GM10248 (cell line): ENCODE results near the gene POLD4.
A peak's percentile ranks its signal among the peaks of the same experiment; 100 is the strongest.

ENCODE experiments used
- CTCF ChIA-PET: fragments of 300-600 bp; sonication (Branson Sonifier 250); formaldehyde crosslinking; extraction: SDS; loops from one replicate; lab custom pipeline; 2021; ENCODE audit warnings: antibody characterized with exemption; lab: Yijun Ruan, JAX
- POLR2A ChIA-PET: fragments of 350-650 bp; sonication (Branson Sonifier 250); formaldehyde crosslinking; extraction: SDS; loops from one replicate; lab custom pipeline; 2020; ENCODE audit warnings: antibody characterized with exemption; lab: Yijun Ruan, JAX
- DNase-seq: peaks from one replicate; pipeline ENCODE4 v3.0.0; 2012; ENCODE audit errors: extremely low spot score
- TF ChIP-seq, protein P1 (sequence below): IDR thresholded peaks from 2 replicates; pipeline ENCODE4 v1.5.1; 2012; ENCODE audit warnings: mild to moderate bottlenecking, low read depth; ENCODE audit errors: extremely low read depth, missing control alignments, control extremely low read depth

POLD4 gene

GRCh38 chr11:67395555-67396258 lies 42.4 kb upstream of the POLD4 start:
- DNase-seq = no peak
- TF ChIP-seq, protein P1, sequence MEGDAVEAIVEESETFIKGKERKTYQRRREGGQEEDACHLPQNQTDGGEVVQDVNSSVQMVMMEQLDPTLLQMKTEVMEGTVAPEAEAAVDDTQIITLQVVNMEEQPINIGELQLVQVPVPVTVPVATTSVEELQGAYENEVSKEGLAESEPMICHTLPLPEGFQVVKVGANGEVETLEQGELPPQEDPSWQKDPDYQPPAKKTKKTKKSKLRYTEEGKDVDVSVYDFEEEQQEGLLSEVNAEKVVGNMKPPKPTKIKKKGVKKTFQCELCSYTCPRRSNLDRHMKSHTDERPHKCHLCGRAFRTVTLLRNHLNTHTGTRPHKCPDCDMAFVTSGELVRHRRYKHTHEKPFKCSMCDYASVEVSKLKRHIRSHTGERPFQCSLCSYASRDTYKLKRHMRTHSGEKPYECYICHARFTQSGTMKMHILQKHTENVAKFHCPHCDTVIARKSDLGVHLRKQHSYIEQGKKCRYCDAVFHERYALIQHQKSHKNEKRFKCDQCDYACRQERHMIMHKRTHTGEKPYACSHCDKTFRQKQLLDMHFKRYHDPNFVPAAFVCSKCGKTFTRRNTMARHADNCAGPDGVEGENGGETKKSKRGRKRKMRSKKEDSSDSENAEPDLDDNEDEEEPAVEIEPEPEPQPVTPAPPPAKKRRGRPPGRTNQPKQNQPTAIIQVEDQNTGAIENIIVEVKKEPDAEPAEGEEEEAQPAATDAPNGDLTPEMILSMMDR = no peak
- ChIA-PET POLR2A (interaction anchor here (0.9 kb wide), 1 partner anchor 15 kb away, joined by 3 read pairs; no protein-coding TSS in a partner anchor), CTCF (interaction anchor here (1.3 to 42.5 kb wide), 2 partner anchors 29 to 72 kb away, joined by 3 to 1573 read pairs; partner anchors contain the start of genes CLCF1 and POLD4)

- DNase-seq = no peak
- ChIA-PET POLR2A (interaction anchor here (0.6 kb wide), 1 partner anchor 7 kb away, joined by 6 read pairs; no protein-coding TSS in a partner anchor), CTCF (interaction anchor here (3.2 to 42.5 kb wide), 2 partner anchors 8 to 27 kb away, joined by 32 to 1573 read pairs; partner anchors contain the start of genes CLCF1, POLD4 and PPP1CA)
- TF ChIP-seq, protein P1 = no peak
Measured at GRCh38 chr11:67393990-67394389, 40.6 kb upstream of the POLD4 start.

DNA sequence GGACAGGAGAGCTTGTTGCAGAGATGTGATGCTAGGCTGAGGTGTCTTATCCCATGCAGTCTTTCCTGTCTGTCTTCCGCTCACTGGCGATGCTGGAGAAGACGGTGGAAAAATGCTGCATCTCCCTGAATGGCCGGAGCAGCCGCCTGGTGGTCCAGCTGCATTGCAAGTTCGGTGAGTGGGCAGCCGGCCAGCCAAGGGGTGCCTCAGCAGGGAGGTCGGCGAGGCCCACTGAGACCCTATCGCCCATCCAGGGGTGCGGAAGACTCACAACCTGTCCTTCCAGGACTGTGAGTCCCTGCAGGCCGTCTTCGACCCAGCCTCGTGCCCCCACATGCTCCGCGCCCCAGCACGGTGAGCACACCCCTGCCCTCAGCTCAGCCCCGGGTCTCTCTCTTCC lies 40.1 kb upstream of the POLD4 start:
- TF ChIP-seq, protein P1 = no peak
- ChIA-PET CTCF (interaction anchor here (3.2 to 42.5 kb wide), 2 partner anchors 8 to 26 kb away, joined by 32 to 1573 read pairs; partner anchors contain the start of genes CLCF1, POLD4 and PPP1CA), POLR2A (interaction anchor here (0.7 kb wide), 1 partner anchor 1916 kb away, joined by 5 read pairs; no protein-coding TSS in a partner anchor)
- no peak for DNase-seq

- TF ChIP-seq, protein P1 = no peak
- POLR2A ChIA-PET = interaction anchor here (0.5 to 1.9 kb wide), 6 partner anchors 9 to 153 kb away, joined by 3 to 22 read pairs (median 3); partner anchors contain the start of genes POLD4 and PPP1CA
- CTCF ChIA-PET = interaction anchor here (1.1 to 42.5 kb wide), 11 partner anchors 9 to 120 kb away, joined by 3 to 1573 read pairs (median 3); partner anchors contain the start of genes CLCF1, PITPNM1, POLD4 and PPP1CA
- DNase-seq = no peak
Measured at GRCh38 chr11:67392183-67392715, 38.9 kb upstream of the POLD4 start.

DNA sequence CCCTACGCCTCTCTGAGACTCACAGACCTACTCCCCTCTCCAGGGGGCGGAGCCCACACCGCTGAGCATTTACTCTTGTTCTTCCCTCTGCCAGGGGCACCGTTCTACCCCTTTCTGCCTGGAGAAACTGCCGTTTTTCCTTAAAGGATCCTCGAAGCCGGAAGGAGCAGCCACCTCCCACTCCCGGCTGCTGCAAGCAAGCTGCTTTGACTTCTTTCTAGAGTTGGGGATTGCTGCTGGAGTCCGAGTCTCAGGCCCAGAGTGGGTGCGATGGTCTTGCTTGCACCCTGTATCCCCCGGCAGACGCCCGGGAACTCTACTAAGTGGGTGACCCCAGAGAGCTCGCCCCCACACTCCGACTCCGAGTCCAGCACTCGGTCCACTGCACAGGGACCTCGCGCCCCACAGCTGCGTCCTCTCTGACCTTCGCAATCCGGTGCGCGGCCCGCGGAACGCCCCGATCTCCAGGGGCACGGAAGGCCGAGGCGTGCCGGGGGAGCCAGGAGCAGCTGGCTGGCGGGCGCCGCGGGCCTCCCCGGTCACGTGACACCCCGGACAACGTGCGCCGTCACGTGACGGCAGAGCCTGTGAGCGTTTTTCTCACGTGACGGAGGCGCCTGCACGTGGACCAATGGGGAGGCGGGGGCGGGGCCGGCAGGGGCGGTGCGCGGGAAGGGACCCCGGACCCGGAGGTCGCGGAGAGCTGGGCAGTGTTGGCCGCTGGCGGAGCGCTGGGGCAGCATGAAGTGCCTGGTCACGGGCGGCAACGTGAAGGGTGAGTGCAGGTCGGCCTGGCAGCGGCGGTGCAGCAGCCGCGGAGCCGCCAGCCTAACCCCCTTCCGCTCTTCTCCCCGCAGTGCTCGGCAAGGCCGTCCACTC lies 38.2 kb upstream of the POLD4 start, which contains the start of gene RAD9A:
RAD9A (plus strand) TSS at position 683 of the 879 bp plus-strand sequence; CDS start at position 742, 59 bp downstream.
- CTCF ChIA-PET = interaction anchor here (0.6 to 42.5 kb wide), 13 partner anchors 10 to 257 kb away, joined by 3 to 1573 read pairs (median 3); partner anchors contain the start of genes CDK2AP2, CLCF1, PITPNM1 and POLD4
- DNase-seq = peak; percentile 98
- POLR2A ChIA-PET = interaction anchor here (0.5 to 1.9 kb wide), 6 partner anchors 10 to 152 kb away, joined by 3 to 22 read pairs (median 3); partner anchors contain the start of genes POLD4 and PPP1CA
- TF ChIP-seq, protein P1 = no peak

GRCh38 chr11:67390947-67391303 lies 37.6 kb upstream of the POLD4 start:
- ChIA-PET CTCF (interaction anchor here (1.1 to 42.5 kb wide), 7 partner anchors 11 to 119 kb away, joined by 3 to 1573 read pairs (median 4); partner anchors contain the start of genes CDK2AP2, CLCF1, PITPNM1 and POLD4), POLR2A (interaction anchor here (1.9 kb wide), 1 partner anchor 11 kb away, joined by 22 read pairs; the partner anchor contains the start of gene PPP1CA)
- TF ChIP-seq, protein P1 = no peak
- no peak for DNase-seq
